ENCODE data around the gene TBK1. TPM values are rescaled to one million over a fixed set of nuclear protein-coding genes. Genes with fewer than 3 reads are reported as not detected.
A peak's percentile ranks its signal among the peaks of the same experiment; 100 is the strongest.

The TBK1 gene
- total RNA-seq, 1 donor from 2014 or later: 15.0 TPM

GRCh38 chr12:64468966-64469365 lies 17.0 kb downstream of the TBK1 start:
- Mint-ChIP-seq H3K27ac (ENCODE audit: unreplicated experiment) (no peak overlapping the region), H3K36me3 (ENCODE audit: low read depth) (peaks cover 30% of the 10 kb centered on the region), H3K4me1 (ENCODE audit: low read depth) (peaks cover 16% of the 10 kb centered on the region), H3K27me3 (ENCODE audit: low read depth) (no peaks in the 10 kb centered on the region), H3K4me3 (ENCODE audit: unreplicated experiment) (no peak overlapping the region), H3K9me3 (ENCODE audit: low read depth) (no peaks in the 10 kb centered on the region)
- TF ChIP-seq, protein P1, sequence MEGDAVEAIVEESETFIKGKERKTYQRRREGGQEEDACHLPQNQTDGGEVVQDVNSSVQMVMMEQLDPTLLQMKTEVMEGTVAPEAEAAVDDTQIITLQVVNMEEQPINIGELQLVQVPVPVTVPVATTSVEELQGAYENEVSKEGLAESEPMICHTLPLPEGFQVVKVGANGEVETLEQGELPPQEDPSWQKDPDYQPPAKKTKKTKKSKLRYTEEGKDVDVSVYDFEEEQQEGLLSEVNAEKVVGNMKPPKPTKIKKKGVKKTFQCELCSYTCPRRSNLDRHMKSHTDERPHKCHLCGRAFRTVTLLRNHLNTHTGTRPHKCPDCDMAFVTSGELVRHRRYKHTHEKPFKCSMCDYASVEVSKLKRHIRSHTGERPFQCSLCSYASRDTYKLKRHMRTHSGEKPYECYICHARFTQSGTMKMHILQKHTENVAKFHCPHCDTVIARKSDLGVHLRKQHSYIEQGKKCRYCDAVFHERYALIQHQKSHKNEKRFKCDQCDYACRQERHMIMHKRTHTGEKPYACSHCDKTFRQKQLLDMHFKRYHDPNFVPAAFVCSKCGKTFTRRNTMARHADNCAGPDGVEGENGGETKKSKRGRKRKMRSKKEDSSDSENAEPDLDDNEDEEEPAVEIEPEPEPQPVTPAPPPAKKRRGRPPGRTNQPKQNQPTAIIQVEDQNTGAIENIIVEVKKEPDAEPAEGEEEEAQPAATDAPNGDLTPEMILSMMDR (IDR thresholded peaks at IDR 0.05): no peak
- no peak for DNase-seq (ENCODE audit: low spot score)

GRCh38 chr12:64469455-64470142 lies 17.7 kb downstream of the TBK1 start:
- H3K4me1 Mint-ChIP-seq (ENCODE audit: low read depth): peaks cover 16% of the 10 kb centered on the region
- H3K27me3 Mint-ChIP-seq (ENCODE audit: low read depth): no peaks in the 10 kb centered on the region
- H3K4me3 Mint-ChIP-seq (ENCODE audit: unreplicated experiment): no peak overlapping the region
- peak overlapping the region; percentile 72 for H3K27ac Mint-ChIP-seq (ENCODE audit: unreplicated experiment)
- TF ChIP-seq, protein P1 (IDR thresholded peaks at IDR 0.05): no peak
- DNase-seq (ENCODE audit: low spot score): no peak
- H3K9me3 Mint-ChIP-seq (ENCODE audit: low read depth): no peaks in the 10 kb centered on the region
- peaks cover 30% of the 10 kb centered on the region for H3K36me3 Mint-ChIP-seq (ENCODE audit: low read depth)

- peaks cover 15% of the 10 kb centered on the region for H3K4me1 Mint-ChIP-seq (ENCODE audit: low read depth)
- H3K27ac Mint-ChIP-seq (ENCODE audit: unreplicated experiment): no peak overlapping the region
- H3K4me3 Mint-ChIP-seq (ENCODE audit: unreplicated experiment): no peak overlapping the region
- peaks cover 33% of the 10 kb centered on the region for H3K36me3 Mint-ChIP-seq (ENCODE audit: low read depth)
- H3K27me3 Mint-ChIP-seq (ENCODE audit: low read depth): no peaks in the 10 kb centered on the region
- H3K9me3 Mint-ChIP-seq (ENCODE audit: low read depth): no peaks in the 10 kb centered on the region
- no peak for DNase-seq (ENCODE audit: low spot score)
- TF ChIP-seq, protein P1 (IDR thresholded peaks at IDR 0.05): no peak
These were observed 18.6 kb downstream of the TBK1 start for GRCh38 chr12:64470495-64470894.

DNA sequence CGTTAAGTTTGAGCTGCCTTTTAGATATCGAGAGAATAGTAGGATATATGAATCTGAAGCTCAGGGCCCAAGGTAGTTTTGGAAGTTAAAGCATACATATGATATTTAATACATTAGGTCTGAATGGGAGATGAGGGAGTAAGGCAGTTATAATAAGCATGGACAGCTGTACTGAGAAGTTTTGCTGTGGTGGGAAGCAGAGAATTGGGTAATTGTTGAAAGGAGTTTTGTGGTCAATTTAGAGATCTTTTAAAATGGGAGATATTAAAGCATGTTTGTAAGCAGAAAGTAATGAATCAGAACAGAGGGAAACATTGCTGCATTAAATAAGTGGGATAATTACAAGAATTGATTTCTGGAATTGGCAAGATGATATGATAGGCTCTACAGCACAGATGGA lies 21.3 kb downstream of the TBK1 start:
- H3K27me3 Mint-ChIP-seq (ENCODE audit: low read depth): no peaks in the 10 kb centered on the region
- H3K4me1 Mint-ChIP-seq (ENCODE audit: low read depth): peaks cover 9% of the 10 kb centered on the region
- peaks cover 10% of the 10 kb centered on the region for H3K9me3 Mint-ChIP-seq (ENCODE audit: low read depth)
- H3K36me3 Mint-ChIP-seq (ENCODE audit: low read depth): peaks cover 36% of the 10 kb centered on the region
- no peak for DNase-seq (ENCODE audit: low spot score)
- no peak overlapping the region for H3K4me3 Mint-ChIP-seq (ENCODE audit: unreplicated experiment)
- TF ChIP-seq, protein P1 (IDR thresholded peaks at IDR 0.05): no peak
- no peak overlapping the region for H3K27ac Mint-ChIP-seq (ENCODE audit: unreplicated experiment)

DNA sequence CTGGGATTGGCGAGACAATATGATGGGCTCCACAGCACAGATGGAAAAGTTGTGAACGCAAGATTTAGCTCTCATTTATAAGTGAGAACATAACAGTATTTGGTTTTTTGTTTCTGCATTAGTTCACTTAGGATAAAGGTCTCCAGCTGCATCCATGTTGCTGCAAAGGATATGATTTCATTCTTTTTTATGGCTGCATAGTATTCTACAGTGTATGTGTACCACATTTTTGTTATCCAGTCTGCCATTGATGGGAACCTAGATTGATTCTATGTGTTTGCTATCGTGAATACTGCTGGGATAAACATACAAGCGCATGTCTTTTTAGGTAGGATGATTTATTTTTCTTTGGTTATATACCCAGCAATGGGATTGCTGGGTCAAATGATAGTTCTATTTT lies 23.6 kb downstream of the TBK1 start:
- DNase-seq (ENCODE audit: low spot score): no peak
- H3K9me3 Mint-ChIP-seq (ENCODE audit: low read depth): peaks cover 10% of the 10 kb centered on the region
- TF ChIP-seq, protein P1 (IDR thresholded peaks at IDR 0.05): no peak
- peaks cover 2% of the 10 kb centered on the region for H3K4me1 Mint-ChIP-seq (ENCODE audit: low read depth)
- H3K36me3 Mint-ChIP-seq (ENCODE audit: low read depth): peaks cover 31% of the 10 kb centered on the region
- no peak overlapping the region for H3K27ac Mint-ChIP-seq (ENCODE audit: unreplicated experiment)
- H3K4me3 Mint-ChIP-seq (ENCODE audit: unreplicated experiment): no peak overlapping the region
- H3K27me3 Mint-ChIP-seq (ENCODE audit: low read depth): no peaks in the 10 kb centered on the region

All from chondrocyte (in vitro differentiated cells).